Measurements from ENCODE around the gene MBP.
A peak's percentile ranks its signal among the peaks of the same experiment; 100 is the strongest.
"Not testable (repeated sequence)": the region's sequence is repeated elsewhere in the genome, so short reads cannot be mapped to it uniquely, and the experiment has no call there.

MBP gene

GRCh38 chr18:76959605-76960004, 173.0 kb downstream of the MBP start:
- DNase-seq, result no peak

DNA sequence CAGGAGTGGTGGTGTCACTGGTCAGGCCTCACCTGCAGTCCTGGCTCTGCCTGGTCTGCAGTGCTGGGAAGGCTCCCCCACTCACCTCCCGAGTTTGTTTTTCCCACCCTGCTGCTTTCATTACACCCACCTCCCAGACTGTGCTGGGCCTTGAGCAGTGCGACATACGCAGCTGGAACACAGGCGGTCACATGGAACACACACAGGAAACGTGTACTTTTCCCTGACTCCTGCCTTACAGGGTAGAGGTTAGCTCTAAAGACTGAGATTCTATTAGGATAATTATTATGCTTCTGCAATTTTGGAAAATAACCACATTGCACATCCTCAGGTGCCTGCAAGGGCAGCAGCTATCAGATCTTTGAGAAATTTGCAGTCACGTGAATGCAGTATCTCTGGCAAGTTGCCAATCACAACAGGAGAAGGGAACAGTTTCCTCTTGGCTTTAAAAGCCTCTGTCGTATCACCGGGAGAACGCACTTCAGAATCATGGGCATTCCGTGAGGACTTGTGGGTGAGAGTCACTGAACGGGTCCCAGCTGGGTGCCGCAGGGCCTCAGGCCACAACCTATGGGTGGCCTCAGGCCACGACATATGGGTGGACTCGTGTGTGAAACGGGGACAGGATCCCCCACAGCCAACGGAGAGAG, 173.8 kb downstream of the MBP start:
- no peak for DNase-seq

DNA sequence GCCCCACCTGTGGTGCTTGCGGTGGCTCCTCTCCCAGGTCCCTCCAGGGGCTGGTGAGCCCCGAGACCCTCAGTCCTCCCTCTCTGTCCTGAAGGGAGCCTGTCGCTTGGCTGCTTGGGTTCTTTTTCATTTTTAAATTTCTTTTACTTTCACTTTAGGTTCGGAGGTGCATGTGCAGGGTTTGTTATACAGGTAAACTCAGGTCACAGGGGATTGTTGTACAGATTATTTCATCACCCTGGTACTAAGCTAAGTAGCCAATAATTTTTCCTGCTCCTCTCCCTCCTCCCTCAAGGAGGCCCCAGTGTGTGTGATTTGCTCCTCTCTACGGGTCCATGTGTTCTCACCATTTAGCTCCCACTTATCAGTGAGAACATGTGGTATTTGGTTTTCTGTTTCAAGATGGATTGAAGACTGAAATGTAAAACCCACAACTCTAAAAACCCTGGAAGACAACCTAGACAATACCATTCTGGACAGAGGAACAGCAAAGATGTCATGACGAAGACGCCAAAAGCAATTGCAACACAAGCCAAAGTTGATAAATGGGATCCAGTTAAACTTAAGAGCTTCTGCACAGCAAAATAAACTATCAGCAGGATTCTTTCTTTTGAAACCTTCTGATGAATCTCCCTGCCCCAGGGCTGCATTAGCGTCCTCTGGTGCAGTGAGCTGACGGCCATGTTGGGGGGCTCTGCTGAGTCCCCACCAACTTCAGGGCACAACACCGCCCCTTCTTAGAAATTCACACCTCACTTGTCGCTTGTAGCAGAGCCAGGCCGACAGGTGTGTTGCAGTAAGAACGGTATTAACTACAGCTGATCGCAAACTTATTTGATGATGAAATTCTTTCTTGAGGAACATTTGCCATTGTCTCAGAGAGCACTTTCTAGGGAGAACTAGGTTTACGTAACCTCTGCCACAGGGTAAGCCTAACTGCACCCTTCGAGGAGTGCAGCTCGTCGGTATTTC, 174.9 kb downstream of the MBP start:
- DNase-seq, result no peak

- DNase-seq, result no peak
Measured at GRCh38 chr18:76956648-76957047, 175.9 kb downstream of the MBP start.

- DNase-seq, result no peak
Measured at GRCh38 chr18:76955524-76956170, 176.9 kb downstream of the MBP start.

GRCh38 chr18:76953583-76954233, 178.9 kb downstream of the MBP start:
- no peak for DNase-seq

- DNase-seq, result no peak
Measured at GRCh38 chr18:76953156-76953555, 179.4 kb downstream of the MBP start.

DNA sequence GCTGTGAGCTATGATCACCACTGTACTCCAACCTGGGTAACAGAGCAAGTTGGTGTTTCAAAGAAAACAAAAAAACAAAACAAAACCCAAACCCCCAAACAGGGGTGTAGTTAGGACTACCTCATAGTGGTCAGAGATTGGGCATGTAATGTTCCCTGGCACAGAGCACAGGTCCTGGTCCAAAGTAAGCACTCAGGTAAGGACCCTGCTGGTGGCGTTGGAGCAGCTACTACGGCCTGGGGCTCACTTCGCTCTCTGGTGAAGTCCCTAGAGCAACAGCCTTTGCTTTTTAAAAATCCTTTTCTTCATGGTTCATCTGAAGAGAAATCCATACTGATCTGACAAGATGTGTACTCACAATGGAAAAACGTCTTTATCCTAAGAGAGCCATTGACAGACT, 179.8 kb downstream of the MBP start:
- no peak for DNase-seq

DNA sequence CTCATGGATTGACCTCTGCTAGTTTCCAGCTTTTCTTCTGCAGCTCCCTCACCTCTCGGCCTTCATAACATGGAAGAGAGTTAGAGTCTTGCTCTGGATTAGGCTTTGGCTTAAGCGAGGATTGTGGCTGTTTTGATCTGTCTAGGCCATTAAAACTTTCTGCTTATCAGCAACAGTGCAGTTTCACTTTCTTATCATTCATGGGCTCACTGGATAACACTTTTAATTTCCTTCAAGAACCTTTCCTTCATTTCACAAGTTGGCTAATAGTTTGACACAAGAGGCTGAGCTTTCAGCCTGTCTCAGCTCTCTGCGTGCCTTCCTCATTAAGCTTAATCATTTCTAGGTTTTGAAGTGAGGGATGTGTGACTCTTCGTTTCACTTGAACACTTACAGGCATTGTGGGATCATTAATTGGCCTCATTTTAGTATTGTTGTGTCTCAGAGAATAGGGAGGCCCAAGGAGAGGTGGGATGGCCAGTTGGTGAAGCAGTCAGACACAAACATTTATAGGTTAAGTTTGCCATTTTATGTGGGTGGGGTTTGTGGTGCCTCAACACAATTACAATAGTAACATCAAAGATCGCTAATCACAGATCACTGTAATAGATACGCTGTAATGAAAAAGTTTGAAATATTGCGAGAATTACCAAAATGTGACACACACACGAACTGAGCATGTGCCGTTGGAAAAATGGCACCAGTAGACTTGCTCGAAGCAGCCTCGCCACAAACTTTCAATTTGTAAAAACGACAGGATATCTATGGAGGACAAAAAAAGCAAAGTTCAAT, 180.9 kb downstream of the MBP start:
- no peak for DNase-seq

DNA sequence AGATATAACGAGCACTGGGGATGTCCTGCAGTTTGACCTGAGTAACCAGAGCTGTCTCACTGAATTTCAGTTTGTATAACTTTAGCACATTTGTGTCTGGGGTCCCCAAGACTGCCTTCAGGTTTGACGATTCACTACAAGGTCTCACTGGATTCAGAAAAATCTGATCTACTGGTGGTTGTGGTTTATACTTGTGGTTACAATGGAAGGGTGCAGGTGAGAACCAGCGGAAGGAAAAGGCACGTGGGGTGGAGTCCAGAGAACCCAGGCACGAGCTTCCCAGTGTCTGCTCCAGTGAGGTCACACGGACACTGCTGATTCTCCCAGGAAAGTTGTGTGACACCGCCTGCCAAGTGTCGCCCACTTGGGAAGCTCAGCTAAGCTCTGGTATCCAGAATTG, 184.2 kb downstream of the MBP start:
- DNase-seq, result peak; percentile 22

- not testable (repeated sequence) for DNase-seq
Measured at GRCh38 chr18:76944346-76944745, 188.2 kb downstream of the MBP start.

GRCh38 chr18:76943542-76944339, 188.8 kb downstream of the MBP start:
- no peak for DNase-seq

DNA sequence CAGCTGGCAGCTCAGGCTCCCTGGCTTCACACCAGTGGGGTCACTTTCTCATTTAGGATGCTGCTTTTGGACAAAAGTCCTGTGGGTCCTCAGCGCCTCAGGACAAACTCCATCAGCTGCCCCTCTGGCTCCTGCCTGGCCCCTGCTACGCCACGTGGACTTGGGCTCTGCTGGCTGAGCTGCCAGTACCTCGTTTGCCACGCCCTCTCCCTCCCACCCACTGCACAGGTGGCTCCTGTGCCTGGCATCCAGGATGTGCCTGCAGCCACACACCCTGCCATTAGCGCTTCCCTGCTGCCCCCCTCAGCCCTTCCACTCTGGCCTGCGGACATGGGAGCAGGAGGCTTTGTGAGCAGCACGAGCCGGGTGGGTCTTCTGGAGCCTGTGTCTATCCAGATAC, 191.3 kb downstream of the MBP start:
- DNase-seq, result no peak

DNA sequence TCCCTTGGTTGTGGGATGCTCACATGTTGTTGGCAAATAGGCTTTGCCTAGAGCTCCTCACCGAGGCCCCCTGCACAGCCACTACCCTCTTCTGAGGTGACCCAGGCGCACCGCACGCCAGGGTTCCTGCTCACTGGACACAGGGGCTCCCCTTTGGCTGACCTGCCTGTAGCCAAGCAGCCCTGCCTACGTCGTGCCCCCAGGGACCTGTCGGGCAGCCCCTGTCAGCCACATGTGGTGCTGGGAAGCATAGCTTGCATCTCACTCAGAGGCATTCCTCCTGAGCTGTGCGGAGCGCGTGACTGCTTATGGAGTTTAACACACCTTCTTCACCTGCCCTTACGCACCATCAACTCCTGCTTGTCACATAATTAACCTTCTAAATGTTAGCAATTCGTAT, 194.0 kb downstream of the MBP start:
- DNase-seq, result no peak

- DNase-seq, result no peak
Measured at GRCh38 chr18:76937597-76937996, 195.0 kb downstream of the MBP start.

GRCh38 chr18:76936877-76937276, 195.7 kb downstream of the MBP start:
- DNase-seq, result no peak

- no peak for DNase-seq
Measured at GRCh38 chr18:76935722-76936337, 196.8 kb downstream of the MBP start.

DNA sequence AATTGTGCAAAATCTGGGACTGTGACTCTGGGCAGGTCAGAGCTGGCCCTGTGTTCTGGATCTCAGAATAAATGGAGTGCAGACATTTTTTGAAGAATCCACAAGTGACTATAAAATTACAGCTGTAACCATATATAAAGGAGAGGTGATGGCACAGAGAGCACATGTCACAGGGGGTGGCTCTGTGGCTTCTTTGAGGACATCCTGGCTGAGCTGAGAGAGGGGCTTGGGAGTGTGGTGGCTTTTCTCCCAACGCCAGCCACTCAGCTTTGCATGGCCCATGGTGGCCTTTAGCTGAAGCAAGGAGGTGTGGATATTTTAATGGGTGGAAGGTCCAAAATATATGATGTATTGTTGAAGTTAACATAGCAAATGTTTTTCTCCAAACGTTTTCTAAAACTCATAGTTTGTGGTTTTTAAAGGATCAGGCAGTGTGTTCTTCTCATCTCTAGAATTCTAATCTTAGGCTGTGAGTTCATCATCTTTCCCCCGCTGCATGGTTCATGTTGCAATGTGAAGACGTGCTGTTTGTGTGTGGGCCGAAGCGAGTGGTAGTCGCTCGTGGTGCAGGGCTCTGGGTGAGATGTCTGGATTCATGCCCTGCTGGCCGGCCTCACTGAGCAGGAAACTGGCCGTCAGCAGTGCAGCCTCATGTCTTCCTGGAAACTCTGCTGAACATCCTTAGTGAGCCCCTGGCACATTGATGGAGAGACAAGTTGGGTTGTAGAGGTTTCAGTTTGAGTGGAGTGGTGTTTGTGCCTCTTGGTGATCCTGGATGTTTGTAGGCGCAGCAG, 200.4 kb downstream of the MBP start:
- no peak for DNase-seq

DNA sequence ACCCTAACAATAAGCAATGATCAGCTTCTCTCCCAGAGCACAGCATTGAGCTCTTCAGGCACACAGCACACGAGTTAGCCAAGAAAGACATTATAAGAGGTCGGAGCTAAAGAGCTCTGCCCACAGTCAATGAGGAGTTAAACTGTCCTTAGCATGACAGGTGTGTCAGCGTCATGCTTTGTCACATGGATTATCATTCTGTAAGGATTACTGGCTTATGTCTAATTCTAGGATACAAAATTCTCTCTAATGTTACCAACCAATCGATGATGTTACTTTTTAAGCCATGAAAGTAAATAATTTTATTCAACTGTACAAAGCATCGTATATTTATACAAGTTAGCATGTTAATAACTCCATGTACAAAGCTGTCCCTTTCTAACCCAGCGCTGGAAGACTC, 201.4 kb downstream of the MBP start:
- DNase-seq, result no peak
